Tibial artery (tissue), 4 donors: ENCODE results near the gene TENM3.

Experiments
- DNase-seq, 2 donors: peaks; one replicate each; pipeline ENCODE4 v3.0.0-alpha.2; 2019
- H3K27ac ChIP-seq, 2 donors: fragments of 200-600 bp; sonication (generic) in 1 of 2; 1 replicate in 1 of 2; 2 replicates in 1 of 2; pipeline ENCODE4 v1.5.1; 2018 to 2019; ENCODE audit warnings: mild to moderate bottlenecking in 1 of 2
- H3K27me3 ChIP-seq, 2 donors: fragments of 200-600 bp; sonication (generic) in 1 of 2; one replicate each; pipeline versions ENCODE4 v1.5.1 to v1.6.0; 2016 to 2019
- H3K36me3 ChIP-seq, 3 donors: fragments of 200-600 bp; sonication (generic) in 2 of 3; one replicate each; pipeline ENCODE4 v1.5.1; 2016 to 2019; ENCODE audit warnings: mild to moderate bottlenecking in 2 of 3
- H3K4me1 ChIP-seq, 4 donors: fragments of 200-600 bp; sonication (generic) in 2 of 4; 1 replicate in 3 of 4; 2 replicates in 1 of 4; pipeline ENCODE4 v1.5.1; 2016 to 2019
- H3K4me3 ChIP-seq, 2 donors: fragments of 200-600 bp; sonication (generic) in 1 of 2; 1 replicate in 1 of 2; 2 replicates in 1 of 2; pipeline ENCODE4 v1.5.1; 2018 to 2019; ENCODE audit warnings: mild to moderate bottlenecking in 2 of 2
- H3K9me3 ChIP-seq, 3 donors: fragments of 200-600 bp; sonication (generic) in 1 of 3; one replicate each; pipeline ENCODE4 v1.5.1; 2016 to 2019
- intact Hi-C: fragments of 100-400 bp; cut with DNase I; formaldehyde crosslinking; loops from one replicate; pipeline ENCODE4 v1.15.0; 2023; ENCODE audit warnings: low total_unique reads
- TF ChIP-seq, protein P1 (sequence below), 2 experiments: fragments of 200-600 bp in 1 of 2; fragments of 450-650 bp in 1 of 2; IDR thresholded peaks; one replicate each; pipeline ENCODE4 v1.5.1; 2017 to 2019; ENCODE audit warnings: antibody characterized with exemption in 2 of 2, mild to moderate bottlenecking in 1 of 2, moderate library complexity in 1 of 2

TENM3 gene

DNA sequence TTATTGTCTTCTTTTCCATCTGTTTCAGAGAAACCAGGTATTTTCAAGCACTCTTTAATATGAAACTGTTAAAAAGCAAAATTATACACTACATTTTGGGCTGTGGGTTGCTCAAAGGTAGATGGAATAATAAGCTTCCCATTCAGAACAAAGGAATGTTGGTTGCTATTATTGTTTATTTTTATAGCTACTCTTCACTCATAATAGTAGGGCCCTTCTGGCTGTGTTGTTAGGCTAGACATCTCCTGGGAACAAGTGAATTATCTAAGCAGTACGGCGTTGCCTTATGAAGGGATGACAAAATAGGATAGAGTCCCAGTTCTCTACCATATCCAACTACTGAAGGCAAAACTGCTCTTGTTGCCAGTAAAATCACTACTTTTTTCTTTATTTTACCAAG lies 34.2 kb downstream of the TENM3 start:
- DNase-seq = no peak
- Histone ChIP-seq H3K27me3 (no peaks in the 10 kb centered on the region), H3K36me3 (no peaks in the 10 kb centered on the region), H3K27ac (no peak overlapping the region), H3K9me3 (no peaks in the 10 kb centered on the region), H3K4me3 (no peak overlapping the region), H3K4me1 (no peaks in the 10 kb centered on the region)
- intact Hi-C loops = no loop called here
- TF ChIP-seq, protein P1, sequence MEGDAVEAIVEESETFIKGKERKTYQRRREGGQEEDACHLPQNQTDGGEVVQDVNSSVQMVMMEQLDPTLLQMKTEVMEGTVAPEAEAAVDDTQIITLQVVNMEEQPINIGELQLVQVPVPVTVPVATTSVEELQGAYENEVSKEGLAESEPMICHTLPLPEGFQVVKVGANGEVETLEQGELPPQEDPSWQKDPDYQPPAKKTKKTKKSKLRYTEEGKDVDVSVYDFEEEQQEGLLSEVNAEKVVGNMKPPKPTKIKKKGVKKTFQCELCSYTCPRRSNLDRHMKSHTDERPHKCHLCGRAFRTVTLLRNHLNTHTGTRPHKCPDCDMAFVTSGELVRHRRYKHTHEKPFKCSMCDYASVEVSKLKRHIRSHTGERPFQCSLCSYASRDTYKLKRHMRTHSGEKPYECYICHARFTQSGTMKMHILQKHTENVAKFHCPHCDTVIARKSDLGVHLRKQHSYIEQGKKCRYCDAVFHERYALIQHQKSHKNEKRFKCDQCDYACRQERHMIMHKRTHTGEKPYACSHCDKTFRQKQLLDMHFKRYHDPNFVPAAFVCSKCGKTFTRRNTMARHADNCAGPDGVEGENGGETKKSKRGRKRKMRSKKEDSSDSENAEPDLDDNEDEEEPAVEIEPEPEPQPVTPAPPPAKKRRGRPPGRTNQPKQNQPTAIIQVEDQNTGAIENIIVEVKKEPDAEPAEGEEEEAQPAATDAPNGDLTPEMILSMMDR (IDR thresholded peaks at IDR 0.05) = no peak

DNA sequence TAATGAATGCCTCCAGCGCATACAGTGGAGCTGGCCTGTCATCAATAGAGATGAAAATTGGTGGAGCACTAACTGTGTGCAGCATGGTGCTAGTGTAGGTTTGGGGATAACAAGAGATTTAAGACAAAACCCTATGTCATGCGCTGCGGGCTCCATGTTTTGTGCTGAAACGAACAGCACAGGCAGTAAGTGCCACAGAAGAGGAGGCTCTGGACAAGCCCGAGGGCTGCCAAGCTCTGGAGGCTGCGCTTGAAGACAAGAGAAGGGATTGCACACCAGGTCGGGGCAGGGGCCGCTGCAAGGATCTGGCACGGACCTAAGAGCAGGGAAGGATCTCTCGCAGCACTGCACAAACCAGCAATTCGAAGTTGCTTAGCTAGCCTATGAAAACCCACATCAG lies 35.5 kb downstream of the TENM3 start:
- TF ChIP-seq, protein P1 (IDR thresholded peaks at IDR 0.05) = no peak
- no peaks in the 10 kb centered on the region for H3K4me1 ChIP-seq
- no peak overlapping the region for H3K27ac ChIP-seq
- H3K9me3 ChIP-seq = no peaks in the 10 kb centered on the region
- H3K27me3 ChIP-seq = no peaks in the 10 kb centered on the region
- H3K4me3 ChIP-seq = no peak overlapping the region
- intact Hi-C loops = no loop called here
- no peaks in the 10 kb centered on the region for H3K36me3 ChIP-seq
- no peak for DNase-seq

DNA sequence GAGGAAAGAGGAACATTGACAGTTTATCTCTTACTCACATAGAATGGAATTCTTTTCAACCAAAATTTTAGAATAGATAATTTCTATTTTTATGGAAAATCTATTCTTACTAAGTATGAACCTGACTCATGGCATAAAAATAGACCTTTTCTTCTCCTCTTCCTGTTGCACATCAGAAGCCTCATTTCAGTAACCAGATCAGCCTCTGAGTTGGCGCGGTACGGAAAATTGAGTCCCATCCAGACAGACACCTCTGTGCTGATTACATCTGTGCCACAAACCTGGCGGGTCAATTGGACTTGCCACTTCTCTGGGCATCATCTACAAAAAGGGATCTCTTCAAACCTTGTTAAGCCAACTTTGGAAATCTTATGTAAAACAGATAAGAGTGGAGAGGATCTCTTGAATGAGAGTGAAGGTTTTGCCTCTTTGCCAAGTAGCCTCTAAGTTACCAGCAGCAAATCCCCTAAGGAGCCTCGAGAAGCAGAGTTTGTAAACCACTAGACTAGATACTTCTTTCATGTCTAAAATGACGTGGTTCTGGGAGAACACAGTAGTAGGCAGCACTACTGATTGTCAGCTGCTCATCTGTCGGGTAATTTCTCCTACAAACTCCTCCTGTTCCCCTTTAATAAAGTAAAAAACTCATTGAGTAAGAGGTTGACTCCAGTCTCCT lies 37.4 kb downstream of the TENM3 start:
- no peaks in the 10 kb centered on the region for H3K27me3 ChIP-seq
- no peak overlapping the region for H3K27ac ChIP-seq
- no peak for DNase-seq
- H3K4me3 ChIP-seq = no peak overlapping the region
- intact Hi-C loops = no loop called here
- no peaks in the 10 kb centered on the region for H3K36me3 ChIP-seq
- no peaks in the 10 kb centered on the region for H3K4me1 ChIP-seq
- H3K9me3 ChIP-seq = no peaks in the 10 kb centered on the region
- TF ChIP-seq, protein P1 (IDR thresholded peaks at IDR 0.05) = no peak

DNA sequence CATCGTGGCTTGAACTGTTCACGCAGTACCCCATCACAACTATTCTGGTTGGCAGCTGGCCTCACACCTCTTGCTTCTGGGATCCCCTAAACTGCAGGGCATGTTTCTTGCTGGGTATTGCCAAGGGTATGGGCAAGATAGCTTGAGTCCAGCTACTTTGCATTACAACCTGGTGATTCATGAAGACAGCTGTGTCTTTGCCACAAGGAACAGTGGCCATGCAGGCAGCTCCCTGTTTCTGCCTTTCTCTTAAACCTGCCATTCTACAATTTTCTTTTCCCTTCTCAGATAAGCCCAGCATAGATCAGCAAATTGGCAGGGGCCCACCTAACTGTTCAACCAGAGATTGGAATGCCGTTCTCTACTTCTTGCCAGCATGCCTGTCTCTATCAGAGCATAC lies 42.8 kb downstream of the TENM3 start:
- TF ChIP-seq, protein P1 (IDR thresholded peaks at IDR 0.05) = no peak
- Histone ChIP-seq H3K4me3 (no peak overlapping the region), H3K9me3 (no peaks in the 10 kb centered on the region), H3K36me3 (no peaks in the 10 kb centered on the region), H3K27me3 (no peaks in the 10 kb centered on the region), H3K4me1 (no peaks in the 10 kb centered on the region), H3K27ac (no peak overlapping the region)
- DNase-seq = no peak
- intact Hi-C loops = no loop called here

DNA sequence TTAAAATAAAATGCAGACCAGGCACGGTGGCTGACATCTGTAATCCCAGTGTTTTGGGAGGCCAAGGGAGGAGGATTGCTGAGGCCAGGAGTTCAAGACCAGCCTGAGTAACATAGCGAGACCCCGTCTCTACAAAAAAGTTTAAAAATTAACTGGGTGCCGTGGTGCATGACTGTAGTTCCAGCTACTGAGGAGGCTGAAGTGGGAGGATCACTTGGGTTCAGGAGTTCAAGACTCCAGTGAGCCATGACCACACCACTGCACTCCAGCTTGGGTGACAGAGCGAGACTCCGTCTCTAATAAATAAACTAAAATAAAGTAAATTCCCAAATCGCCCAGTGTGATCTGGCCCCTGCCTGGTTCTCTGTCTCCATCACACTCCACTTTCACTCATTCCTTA lies 43.7 kb downstream of the TENM3 start:
- TF ChIP-seq, protein P1 (IDR thresholded peaks at IDR 0.05) = no peak
- no peak for DNase-seq
- Histone ChIP-seq H3K9me3 (no peaks in the 10 kb centered on the region), H3K4me1 (no peaks in the 10 kb centered on the region), H3K36me3 (no peaks in the 10 kb centered on the region), H3K27me3 (no peaks in the 10 kb centered on the region), H3K4me3 (no peak overlapping the region), H3K27ac (no peak overlapping the region)
- intact Hi-C loops = no loop called here

DNA sequence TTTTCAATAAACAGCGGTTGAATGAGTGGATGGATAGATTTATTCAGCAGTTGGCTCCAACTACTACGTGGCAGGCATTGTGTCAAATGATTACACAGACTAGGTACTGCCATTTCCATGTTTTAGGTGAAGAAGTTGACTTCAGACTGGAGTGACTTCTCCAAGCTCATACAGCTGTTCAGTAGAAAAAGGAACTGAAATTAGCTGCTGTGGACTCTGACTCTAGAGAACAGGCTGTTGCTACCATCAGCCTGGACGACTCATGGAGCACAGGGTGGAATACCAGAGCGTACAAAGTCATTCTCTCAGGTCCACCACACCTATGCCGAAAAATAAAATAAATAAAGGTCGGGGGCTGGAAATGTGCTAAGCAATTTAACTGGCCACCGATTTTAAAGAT lies 45.3 kb downstream of the TENM3 start:
- Histone ChIP-seq H3K4me3 (no peak overlapping the region), H3K4me1 (no peaks in the 10 kb centered on the region), H3K36me3 (no peaks in the 10 kb centered on the region), H3K27ac (no peak overlapping the region), H3K27me3 (no peaks in the 10 kb centered on the region), H3K9me3 (no peaks in the 10 kb centered on the region)
- TF ChIP-seq, protein P1 (IDR thresholded peaks at IDR 0.05) = no peak
- intact Hi-C loops = no loop called here
- DNase-seq = no peak
